HPDE6-E6E7 (cell line): ENCODE results near the gene PDCD1.
"Not testable (repeated sequence)": the region's sequence is repeated elsewhere in the genome, so short reads cannot be mapped to it uniquely, and the experiment has no call there.

Source experiments
- DNase-seq: peaks from one replicate; pipeline ENCODE4 v3.0.0; 2011; ENCODE audit warnings: missing footprints; ENCODE audit errors: extremely low spot score

PDCD1 gene

GRCh38 chr2:241814643-241815476 lies 43.8 kb downstream of the PDCD1 start:
- DNase-seq: no peak

GRCh38 chr2:241814393-241814642 lies 44.4 kb downstream of the PDCD1 start:
- no peak for DNase-seq

DNA sequence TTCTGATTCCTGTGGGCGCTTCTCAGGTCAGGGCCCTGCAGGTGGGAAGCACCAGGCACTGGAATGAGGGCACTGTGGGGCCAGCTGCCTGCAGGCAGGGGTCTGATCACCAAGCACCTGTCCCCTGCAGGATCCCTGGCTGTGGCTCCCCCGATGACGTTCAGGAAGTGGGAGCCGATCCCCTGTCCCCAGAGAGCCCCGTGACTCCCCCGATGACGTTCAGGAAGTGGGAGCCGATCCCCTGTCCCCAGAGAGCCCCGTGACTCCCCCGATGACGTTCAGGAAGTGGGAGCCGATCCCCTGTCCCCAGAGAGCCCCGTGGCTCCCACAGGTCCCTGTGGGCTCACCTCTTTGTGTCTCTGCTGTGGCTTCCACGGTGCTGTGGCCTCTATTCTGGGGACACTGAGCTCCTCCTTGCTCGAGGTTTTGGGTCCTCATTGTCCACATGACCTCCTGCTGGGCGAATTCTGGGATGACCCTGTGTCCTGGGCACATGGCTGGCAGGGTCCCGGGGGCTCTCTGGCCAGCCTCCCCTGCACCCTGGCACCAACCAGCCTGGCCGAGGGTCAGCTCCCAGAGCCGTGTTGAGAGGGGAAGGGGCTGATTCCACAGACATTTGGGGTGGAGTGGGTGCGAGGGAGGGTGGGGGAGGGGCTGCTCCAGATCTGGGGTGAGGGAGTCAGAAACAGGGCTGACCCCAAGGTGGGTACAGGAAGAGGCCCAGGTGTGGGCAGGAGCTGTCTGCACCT lies 44.9 kb downstream of the PDCD1 start:
- DNase-seq: no peak

DNA sequence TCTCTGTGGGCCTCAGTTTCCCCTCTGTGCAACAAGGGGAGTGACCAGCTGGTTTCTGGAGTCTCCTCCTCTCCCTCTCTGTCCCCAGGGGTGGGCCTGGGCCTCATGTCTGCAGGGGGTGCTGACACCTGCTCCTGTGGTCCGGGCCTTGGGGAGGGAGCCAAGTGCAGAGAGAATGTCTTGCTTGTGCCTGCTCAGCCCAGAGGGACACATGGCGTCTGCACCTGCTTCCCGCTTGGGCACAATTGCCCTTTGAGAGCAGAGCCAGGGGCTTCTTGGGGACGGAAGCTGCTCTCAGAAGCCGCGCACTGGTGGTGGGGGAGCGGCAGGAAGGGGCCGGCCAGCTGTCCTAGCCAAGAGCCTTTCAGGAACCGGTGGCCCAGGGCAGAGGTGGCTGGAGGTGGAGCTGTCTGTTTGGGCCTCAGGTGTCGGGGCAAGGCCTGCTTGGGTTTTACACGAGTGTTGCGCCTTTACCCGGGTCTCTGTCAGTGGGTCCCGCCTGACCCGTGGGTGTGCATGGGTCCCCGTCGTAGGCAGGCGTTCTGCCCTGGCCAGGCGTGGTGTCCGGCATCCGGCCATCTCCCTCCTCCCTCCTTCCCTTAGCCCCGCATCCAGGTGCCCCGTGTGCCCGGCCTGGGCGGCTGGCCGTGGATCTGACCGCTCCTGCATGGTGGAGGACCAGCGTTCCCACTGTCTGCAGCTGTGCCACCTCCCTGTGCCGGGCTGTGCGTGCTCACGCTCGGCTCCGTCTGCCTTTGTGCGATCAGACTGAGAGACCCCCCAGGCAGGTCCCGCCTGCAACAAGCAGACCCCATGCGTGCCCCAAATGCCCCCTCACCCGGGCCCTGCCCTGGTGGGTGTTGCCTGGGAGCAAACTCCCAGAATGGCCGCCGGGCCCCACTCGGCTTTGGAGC lies 45.7 kb downstream of the PDCD1 start:
- DNase-seq: no peak

DNA sequence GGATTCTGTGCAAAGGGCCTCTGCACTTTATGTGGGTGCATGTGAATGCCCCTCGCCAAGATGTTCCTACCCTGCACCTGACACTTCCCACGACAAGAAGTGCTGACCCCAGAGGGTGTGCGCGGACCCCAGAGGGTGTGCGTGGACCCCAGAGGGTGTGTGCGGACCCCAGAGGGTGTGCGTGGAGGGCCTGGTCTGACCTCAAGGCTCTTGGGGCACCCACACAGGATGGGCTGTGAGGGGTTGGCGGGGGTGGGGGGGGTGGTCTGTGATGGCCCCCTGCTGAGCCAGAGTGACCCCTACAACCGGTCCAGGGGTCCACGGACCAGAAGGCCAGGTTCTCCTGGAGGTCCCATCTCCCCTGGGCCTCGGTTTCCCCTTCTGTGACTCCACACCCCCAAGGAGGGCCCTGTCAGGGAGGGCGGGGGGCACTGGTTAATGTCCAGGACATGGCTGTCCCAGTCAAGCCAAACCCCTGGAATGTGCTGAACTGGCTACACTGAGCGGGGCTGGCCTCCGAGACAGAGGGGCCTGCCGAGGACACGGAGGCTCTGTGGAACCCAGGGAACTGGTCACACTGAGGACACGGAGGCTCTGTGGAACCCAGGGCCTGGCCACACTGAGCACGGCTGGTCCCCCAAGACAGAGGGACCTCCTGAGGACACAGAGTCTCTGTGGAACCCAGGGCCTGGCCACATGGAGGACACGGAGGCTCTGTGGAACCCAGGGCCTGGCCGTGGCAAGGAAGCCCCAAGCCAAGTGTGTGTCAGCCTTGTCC lies 46.6 kb downstream of the PDCD1 start:
- no peak for DNase-seq

DNA sequence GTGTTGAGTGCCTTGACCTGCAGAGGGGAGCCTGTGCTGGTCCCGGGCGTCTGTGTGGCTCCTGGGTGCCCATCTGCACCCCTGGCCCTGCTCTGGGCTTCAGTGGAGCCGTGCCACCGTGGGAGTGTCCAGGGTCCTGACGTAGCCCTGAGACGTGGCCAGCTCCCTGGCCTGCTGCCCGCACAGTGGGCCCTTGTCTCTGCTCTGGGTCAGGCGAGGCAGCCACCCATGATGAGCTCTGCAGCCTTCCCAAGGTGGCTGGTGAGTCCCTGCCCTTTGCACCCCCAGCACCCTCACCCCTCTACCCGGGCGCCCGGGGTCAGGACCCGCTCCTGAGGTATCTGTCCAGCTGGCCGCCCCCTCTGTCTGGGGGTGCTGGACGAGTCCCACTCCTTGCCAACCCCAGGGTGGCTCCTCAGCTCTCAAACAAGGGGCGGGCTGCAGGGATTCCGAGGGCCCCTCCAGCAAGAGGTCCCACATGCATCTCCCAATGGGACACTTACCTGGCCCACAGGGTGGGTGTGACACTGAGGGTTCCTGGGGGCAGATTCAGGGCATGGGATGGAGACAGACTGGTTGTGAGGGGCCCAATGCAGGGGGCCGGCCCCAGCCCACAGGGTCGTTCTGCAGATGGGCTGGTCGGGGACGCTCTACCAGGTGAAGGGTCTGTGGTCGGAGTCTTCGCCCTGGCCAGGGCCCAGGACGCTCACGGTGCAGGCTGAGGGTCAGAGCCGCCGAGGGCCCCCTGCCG lies 47.3 kb downstream of the PDCD1 start:
- DNase-seq: no peak

DNA sequence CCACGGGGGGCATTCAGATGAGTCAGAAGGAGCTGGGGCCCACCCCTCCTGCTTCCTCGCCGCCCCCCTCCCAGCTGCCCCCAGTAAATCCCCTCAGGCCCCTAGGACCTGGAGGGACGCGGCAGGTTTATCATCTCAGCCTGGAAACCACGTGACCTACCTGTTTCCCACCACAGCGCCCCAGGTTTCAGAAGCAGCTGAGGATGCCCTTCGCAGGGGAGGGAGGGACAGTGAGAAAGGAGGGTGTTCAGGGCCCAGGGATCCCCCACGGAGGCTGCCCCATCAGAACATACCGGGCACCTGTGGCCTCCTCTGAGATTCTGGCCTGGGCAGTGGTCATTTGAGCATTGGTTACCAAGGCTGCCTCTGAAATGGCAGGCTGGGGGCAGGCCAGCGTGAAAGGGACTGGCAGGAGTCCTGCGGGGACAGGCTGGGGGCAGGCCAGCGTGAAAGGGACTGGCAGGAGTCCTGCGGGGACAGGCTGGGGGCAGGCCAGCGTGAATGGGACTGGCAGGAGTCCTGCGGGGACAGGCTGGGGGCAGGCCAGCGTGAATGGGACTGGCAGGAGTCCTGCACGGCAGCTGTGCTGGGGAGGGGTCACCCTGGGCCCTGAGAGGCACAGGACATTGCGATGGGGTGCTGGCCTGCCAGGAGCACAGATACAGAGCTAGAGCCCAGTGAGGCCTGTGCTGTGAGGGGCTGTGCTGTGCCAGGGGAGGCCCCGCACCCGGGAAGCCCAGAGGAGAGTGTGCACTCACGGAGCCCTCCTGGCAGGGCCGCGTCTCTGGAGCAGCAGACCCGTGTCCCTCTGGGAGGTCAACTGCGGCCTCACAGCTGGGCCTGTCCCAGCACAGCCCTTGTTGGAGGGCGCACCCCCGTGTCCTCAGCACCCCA lies 48.1 kb downstream of the PDCD1 start:
- DNase-seq: no peak

- DNase-seq: no peak
Observed at GRCh38 chr2:241809383-241810306, 49.0 kb downstream of the PDCD1 start.

- no peak for DNase-seq
Observed at GRCh38 chr2:241808721-241809382, 49.8 kb downstream of the PDCD1 start, which contains the start of gene NEU4. Gene NEU4, plus strand, starts transcription at chr2:241809193. Its CDS starts 5,292 bp downstream, at chr2:241814485.

GRCh38 chr2:241808051-241808720 lies 50.5 kb downstream of the PDCD1 start:
- no peak for DNase-seq

DNA sequence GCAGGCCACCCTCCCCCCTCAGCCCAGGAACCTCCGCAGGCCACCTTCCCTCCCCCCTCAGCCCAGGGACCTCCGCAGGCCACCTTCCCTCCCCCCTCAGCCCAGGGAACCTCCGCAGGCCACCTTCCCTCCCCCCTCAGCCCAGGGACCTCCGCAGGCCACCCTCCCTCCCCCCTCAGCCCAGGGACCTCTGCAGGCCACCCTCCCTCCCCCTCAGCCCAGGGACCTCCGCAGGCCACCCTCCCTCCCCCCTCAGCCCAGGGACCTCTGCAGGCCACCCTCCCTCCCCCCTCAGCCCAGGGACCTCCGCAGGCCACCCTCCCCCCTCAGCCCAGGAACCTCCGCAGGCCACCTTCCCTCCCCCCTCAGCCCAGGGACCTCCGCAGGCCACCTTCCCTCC lies 52.5 kb downstream of the PDCD1 start:
- not testable (repeated sequence) for DNase-seq

GRCh38 chr2:241804326-241805229 lies 54.1 kb downstream of the PDCD1 start:
- no peak for DNase-seq

DNA sequence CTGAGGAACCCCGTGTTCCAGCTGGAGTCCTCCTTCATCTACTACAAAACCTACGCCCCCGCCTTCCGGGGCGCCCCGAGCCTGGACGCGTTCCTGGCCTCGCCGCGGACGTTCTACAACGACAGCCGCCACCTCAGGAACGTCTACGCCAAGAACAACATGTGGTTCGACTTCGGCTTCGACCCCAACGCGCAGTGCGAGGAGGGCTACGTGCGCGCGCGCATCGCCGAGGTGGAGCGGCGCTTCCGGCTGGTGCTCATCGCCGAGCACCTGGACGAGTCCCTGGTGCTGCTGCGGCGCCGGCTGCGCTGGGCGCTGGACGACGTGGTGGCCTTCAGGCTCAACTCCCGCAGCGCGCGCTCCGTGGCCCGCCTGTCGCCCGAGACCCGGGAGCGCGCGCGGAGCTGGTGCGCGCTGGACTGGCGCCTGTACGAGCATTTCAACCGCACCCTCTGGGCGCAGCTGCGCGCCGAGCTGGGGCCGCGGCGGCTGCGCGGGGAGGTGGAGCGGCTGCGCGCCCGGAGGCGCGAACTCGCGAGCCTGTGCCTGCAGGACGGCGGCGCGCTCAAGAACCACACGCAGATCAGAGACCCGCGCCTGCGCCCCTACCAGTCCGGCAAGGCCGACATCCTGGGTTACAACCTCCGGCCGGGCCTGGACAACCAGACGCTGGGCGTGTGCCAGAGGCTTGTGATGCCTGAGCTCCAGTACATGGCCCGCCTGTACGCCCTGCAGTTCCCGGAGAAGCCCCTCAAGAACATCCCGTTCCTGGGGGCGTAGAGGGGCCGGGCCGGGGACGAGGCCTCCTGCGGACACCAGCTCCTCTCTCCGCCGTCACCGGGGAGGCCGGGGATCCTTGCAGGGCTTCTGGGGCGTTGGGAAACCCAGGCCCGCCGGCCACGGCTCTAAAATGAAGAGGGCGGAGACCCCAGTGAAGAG lies 55.0 kb downstream of the PDCD1 start:
- no peak for DNase-seq

GRCh38 chr2:241802421-241803318 lies 56.0 kb downstream of the PDCD1 start:
- no peak for DNase-seq
